PFSK-1 (cell line): Measurements from ENCODE around the gene VEPH1.

Experiments
- FOXP2 ChIP-seq: optimal IDR thresholded peaks from 2 replicates; pipeline ENCODE3; 2011; ENCODE audit warnings: borderline replicate concordance, control low read depth, inconsistent platforms; ENCODE audit not compliant: insufficient read depth; ENCODE audit errors: extremely low read length, extremely low read depth
- POLR2AphosphoS5 ChIP-seq: IDR thresholded peaks from 2 replicates; pipeline ENCODE4 v1.6.1; 2012; ENCODE audit warnings: low read depth, mild to moderate bottlenecking, control low read depth, low read length, moderate library complexity
- REST ChIP-seq, 2 experiments: IDR thresholded peaks; 2 replicates each; pipeline versions ENCODE4 v1.6.1 to v1.8.0; 2011 to 2012; ENCODE audit warnings: low read depth in 2 of 2, low read length in 2 of 2, control low read depth in 1 of 2, inconsistent platforms in 1 of 2, mild to moderate bottlenecking in 1 of 2, moderate library complexity in 1 of 2; ENCODE audit not compliant: insufficient read depth in 1 of 2
- SIN3A ChIP-seq: IDR thresholded peaks from 2 replicates; pipeline ENCODE4 v1.6.1; 2012; ENCODE audit warnings: mild to moderate bottlenecking, low read length, moderate library complexity, borderline replicate concordance; ENCODE audit not compliant: insufficient read depth
- TAF1 ChIP-seq: IDR thresholded peaks from 2 replicates; pipeline ENCODE4 v1.6.1; 2012; ENCODE audit warnings: low read length, control low read depth, borderline replicate concordance; ENCODE audit not compliant: insufficient read depth

The VEPH1 gene

GRCh38 chr3:157535667-157536066 is 32.5 kb upstream of the VEPH1 start:
- TF ChIP-seq TAF1 (no peak), POLR2AphosphoS5 (no peak), REST (IDR thresholded peaks at IDR 0.05; ENCODE audit: insufficient read depth in 1 of 2, low read depth in 2 of 2, low read length in 2 of 2) (no peak), FOXP2 (no peak), SIN3A (no peak)

GRCh38 chr3:157534725-157535161 is 31.5 kb upstream of the VEPH1 start:
- no peak for TF ChIP-seq FOXP2
- TF ChIP-seq TAF1 = no peak
- TF ChIP-seq REST (IDR thresholded peaks at IDR 0.05; ENCODE audit: insufficient read depth in 1 of 2, low read depth in 2 of 2, low read length in 2 of 2) = no peak
- TF ChIP-seq SIN3A = no peak
- TF ChIP-seq POLR2AphosphoS5 = no peak

- TF ChIP-seq SIN3A (no peak), REST (IDR thresholded peaks at IDR 0.05; ENCODE audit: insufficient read depth in 1 of 2, low read depth in 2 of 2, low read length in 2 of 2) (no peak), FOXP2 (no peak), POLR2AphosphoS5 (no peak), TAF1 (no peak)
These were observed 30.3 kb upstream of the VEPH1 start for GRCh38 chr3:157533298-157534070.

DNA sequence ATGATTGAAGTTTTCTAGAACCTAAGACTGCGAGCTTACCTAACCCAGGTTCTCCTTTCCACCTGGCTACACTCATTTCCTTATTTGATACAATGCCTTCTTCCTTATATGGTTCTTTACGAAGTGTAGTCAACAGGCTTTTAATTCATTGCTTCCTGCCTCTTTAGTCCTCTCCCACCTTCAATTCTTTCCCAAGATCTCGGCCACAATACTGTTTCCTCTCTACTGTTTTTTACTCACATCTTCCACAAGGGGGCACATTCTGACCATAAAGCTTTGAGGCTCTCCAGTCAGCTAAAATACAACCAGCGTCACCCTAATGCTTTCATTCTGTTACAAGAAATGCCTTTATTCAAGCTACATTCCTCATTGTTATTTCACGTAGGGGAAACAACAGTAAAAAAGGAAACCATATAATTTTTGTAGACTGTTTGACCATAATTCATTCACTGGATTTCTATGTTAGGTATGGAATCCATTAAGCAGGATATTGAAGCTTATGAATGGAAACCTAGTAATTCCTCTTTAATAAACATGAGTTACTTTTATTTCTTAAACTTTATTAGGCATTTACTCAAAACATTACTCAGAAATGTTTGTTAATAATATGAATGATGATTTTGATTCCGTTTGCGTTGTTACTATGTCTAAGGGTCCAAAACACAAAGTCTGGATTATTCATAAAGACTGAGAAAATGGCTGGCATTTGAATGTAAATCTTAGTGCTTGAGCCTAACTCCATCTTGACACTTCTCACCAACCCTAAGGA is 29.5 kb upstream of the VEPH1 start:
- TF ChIP-seq REST (IDR thresholded peaks at IDR 0.05; ENCODE audit: insufficient read depth in 1 of 2, low read depth in 2 of 2, low read length in 2 of 2) (no peak), TAF1 (no peak), SIN3A (no peak), POLR2AphosphoS5 (no peak), FOXP2 (no peak)
